ENCODE measurements around the gene KCND3.

DNA sequence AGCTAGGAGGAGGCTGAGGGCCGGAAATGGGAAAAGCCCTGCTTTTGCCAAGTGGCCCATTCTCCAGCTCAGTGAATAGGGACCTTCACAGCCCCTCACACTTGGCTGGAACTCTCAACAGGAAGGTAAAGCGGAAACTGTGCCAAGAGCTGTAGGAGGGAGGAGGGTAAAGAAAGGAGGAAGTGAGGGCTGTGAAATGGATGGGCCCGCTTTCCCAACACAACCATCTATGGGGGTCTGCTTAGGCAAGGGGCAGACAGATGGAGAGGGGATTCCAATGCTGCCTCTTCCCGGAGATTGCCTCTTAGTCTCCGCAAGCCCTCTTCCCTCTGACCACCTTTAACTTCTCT lies 255.5 kb downstream of the KCND3 start:
- TF ChIP-seq ZNF530 (tag by site-specific recombination; IDR thresholded peaks at IDR 0.05; ENCODE audit: low read depth): no peak
- TF ChIP-seq, protein P1, sequence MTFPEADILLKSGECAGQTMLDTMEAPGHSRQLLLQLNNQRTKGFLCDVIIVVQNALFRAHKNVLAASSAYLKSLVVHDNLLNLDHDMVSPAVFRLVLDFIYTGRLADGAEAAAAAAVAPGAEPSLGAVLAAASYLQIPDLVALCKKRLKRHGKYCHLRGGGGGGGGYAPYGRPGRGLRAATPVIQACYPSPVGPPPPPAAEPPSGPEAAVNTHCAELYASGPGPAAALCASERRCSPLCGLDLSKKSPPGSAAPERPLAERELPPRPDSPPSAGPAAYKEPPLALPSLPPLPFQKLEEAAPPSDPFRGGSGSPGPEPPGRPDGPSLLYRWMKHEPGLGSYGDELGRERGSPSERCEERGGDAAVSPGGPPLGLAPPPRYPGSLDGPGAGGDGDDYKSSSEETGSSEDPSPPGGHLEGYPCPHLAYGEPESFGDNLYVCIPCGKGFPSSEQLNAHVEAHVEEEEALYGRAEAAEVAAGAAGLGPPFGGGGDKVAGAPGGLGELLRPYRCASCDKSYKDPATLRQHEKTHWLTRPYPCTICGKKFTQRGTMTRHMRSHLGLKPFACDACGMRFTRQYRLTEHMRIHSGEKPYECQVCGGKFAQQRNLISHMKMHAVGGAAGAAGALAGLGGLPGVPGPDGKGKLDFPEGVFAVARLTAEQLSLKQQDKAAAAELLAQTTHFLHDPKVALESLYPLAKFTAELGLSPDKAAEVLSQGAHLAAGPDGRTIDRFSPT (tag by site-specific recombination; IDR thresholded peaks at IDR 0.05): no peak
- TF ChIP-seq ZNF514 (tag by site-specific recombination; IDR thresholded peaks at IDR 0.05): no peak
- TF ChIP-seq, protein P2, sequence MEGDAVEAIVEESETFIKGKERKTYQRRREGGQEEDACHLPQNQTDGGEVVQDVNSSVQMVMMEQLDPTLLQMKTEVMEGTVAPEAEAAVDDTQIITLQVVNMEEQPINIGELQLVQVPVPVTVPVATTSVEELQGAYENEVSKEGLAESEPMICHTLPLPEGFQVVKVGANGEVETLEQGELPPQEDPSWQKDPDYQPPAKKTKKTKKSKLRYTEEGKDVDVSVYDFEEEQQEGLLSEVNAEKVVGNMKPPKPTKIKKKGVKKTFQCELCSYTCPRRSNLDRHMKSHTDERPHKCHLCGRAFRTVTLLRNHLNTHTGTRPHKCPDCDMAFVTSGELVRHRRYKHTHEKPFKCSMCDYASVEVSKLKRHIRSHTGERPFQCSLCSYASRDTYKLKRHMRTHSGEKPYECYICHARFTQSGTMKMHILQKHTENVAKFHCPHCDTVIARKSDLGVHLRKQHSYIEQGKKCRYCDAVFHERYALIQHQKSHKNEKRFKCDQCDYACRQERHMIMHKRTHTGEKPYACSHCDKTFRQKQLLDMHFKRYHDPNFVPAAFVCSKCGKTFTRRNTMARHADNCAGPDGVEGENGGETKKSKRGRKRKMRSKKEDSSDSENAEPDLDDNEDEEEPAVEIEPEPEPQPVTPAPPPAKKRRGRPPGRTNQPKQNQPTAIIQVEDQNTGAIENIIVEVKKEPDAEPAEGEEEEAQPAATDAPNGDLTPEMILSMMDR (tag by site-specific recombination; IDR thresholded peaks at IDR 0.05): no peak
- no peak for TF ChIP-seq ZNF302 (tag by site-specific recombination; IDR thresholded peaks at IDR 0.05; ENCODE audit: low read depth)
- TF ChIP-seq ZNF394 (tag by site-specific recombination; IDR thresholded peaks at IDR 0.05; ENCODE audit: borderline replicate concordance): no peak
- no peak for TF ChIP-seq HOXA7 (CRISPR knock-in tag; IDR thresholded peaks at IDR 0.05; ENCODE audit: borderline replicate concordance)
- TF ChIP-seq, protein P3, sequence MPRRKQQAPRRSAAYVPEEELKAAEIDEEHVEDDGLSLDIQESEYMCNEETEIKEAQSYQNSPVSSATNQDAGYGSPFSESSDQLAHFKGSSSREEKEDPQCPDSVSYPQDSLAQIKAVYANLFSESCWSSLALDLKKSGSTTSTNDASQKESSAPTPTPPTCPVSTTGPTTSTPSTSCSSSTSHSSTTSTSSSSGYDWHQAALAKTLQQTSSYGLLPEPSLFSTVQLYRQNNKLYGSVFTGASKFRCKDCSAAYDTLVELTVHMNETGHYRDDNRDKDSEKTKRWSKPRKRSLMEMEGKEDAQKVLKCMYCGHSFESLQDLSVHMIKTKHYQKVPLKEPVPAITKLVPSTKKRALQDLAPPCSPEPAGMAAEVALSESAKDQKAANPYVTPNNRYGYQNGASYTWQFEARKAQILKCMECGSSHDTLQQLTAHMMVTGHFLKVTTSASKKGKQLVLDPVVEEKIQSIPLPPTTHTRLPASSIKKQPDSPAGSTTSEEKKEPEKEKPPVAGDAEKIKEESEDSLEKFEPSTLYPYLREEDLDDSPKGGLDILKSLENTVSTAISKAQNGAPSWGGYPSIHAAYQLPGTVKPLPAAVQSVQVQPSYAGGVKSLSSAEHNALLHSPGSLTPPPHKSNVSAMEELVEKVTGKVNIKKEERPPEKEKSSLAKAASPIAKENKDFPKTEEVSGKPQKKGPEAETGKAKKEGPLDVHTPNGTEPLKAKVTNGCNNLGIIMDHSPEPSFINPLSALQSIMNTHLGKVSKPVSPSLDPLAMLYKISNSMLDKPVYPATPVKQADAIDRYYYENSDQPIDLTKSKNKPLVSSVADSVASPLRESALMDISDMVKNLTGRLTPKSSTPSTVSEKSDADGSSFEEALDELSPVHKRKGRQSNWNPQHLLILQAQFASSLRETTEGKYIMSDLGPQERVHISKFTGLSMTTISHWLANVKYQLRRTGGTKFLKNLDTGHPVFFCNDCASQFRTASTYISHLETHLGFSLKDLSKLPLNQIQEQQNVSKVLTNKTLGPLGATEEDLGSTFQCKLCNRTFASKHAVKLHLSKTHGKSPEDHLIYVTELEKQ (tag by site-specific recombination; IDR thresholded peaks at IDR 0.05; ENCODE audit: borderline replicate concordance): no peak
- no peak for TF ChIP-seq IKZF3 (tag by site-specific recombination; IDR thresholded peaks at IDR 0.05)
- TF ChIP-seq, protein P4, sequence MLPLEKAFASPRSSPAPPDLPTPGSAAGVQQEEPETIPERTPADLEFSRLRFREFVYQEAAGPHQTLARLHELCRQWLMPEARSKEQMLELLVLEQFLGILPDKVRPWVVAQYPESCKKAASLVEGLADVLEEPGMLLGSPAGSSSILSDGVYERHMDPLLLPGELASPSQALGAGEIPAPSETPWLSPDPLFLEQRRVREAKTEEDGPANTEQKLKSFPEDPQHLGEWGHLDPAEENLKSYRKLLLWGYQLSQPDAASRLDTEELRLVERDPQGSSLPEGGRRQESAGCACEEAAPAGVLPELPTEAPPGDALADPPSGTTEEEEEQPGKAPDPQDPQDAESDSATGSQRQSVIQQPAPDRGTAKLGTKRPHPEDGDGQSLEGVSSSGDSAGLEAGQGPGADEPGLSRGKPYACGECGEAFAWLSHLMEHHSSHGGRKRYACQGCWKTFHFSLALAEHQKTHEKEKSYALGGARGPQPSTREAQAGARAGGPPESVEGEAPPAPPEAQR (tag by site-specific recombination; IDR thresholded peaks at IDR 0.05): no peak
- TF ChIP-seq ZNF416 (tag by site-specific recombination; IDR thresholded peaks at IDR 0.05): no peak
